ENCODE results near the gene OSTF1. TPM values are rescaled to one million over a fixed set of nuclear protein-coding genes. Genes with fewer than 3 reads are reported as not detected.

The OSTF1 gene, protein sequence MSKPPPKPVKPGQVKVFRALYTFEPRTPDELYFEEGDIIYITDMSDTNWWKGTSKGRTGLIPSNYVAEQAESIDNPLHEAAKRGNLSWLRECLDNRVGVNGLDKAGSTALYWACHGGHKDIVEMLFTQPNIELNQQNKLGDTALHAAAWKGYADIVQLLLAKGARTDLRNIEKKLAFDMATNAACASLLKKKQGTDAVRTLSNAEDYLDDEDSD
- total RNA-seq, result 68.4 and 71.4 TPM in 2 replicates

GRCh38 chr9:75087824-75088645, at the start of gene OSTF1, which contains the start of gene NMRK1:
OSTF1 (plus strand) TSS chr9:75088514; CDS start chr9:75088693, 179 bp downstream.
NMRK1 (minus strand) TSS chr9:75088155; CDS start chr9:75083115, 5,040 bp downstream.

Other genes starting within 250 kb of the OSTF1 start
- under 0.01 and 0.50 TPM in 2 replicates for gene TRPM6, start 200.6 kb upstream of the OSTF1 start, total RNA-seq
- gene C9orf40, start 135.6 kb upstream of the OSTF1 start, total RNA-seq, result 6.2 and 6.3 TPM in 2 replicates
- 33.2 and 34.5 TPM in 2 replicates for gene CARNMT1, start 60.2 kb upstream of the OSTF1 start, total RNA-seq
- gene NMRK1, start 359 bp upstream of the OSTF1 start, total RNA-seq, result 30.4 and 36.6 TPM in 2 replicates